Measurements from ENCODE around the gene HNRNPC. TPM values are rescaled to one million over a fixed set of nuclear protein-coding genes. Genes with fewer than 3 reads are reported as not detected.
A peak's percentile ranks its signal among the peaks of the same experiment; 100 is the strongest.

The HNRNPC gene
- total and polyA plus RNA-seq, 2 donors (not counting 1 experiment from before 2014, with no cell fraction given) = 543 to 885 TPM

DNA sequence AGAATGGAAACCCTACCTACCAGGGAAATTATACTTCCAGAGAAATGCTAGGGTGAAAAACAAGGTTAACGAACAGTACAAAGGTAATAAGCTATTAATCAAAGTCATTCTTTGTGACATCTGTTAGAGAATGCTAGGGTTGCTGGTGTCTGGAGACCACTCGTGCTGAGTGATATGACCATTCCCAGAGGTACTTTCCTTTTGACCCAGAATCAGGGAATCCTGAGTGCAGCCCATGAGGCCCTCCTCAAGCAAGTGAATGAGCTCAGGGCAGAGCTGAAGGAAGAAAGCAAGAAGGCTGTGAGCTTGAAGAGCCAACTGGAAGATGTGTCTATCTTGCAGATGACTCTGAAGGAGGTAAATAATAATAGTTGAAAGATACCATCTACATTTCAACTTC lies 42.4 kb upstream of the HNRNPC start:
- no peak for TF ChIP-seq EZH2 (IDR thresholded peaks at IDR 0.05; ENCODE audit: low read length, missing control alignments)
- TF ChIP-seq, protein P1, sequence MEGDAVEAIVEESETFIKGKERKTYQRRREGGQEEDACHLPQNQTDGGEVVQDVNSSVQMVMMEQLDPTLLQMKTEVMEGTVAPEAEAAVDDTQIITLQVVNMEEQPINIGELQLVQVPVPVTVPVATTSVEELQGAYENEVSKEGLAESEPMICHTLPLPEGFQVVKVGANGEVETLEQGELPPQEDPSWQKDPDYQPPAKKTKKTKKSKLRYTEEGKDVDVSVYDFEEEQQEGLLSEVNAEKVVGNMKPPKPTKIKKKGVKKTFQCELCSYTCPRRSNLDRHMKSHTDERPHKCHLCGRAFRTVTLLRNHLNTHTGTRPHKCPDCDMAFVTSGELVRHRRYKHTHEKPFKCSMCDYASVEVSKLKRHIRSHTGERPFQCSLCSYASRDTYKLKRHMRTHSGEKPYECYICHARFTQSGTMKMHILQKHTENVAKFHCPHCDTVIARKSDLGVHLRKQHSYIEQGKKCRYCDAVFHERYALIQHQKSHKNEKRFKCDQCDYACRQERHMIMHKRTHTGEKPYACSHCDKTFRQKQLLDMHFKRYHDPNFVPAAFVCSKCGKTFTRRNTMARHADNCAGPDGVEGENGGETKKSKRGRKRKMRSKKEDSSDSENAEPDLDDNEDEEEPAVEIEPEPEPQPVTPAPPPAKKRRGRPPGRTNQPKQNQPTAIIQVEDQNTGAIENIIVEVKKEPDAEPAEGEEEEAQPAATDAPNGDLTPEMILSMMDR (conservative IDR thresholded peaks at IDR 0.05 in 1 of 2, IDR thresholded peaks at IDR 0.05 in 1 of 2; ENCODE audit: low read depth in 1 of 2, low read length in 2 of 2) = no peak
- no peaks in the 10 kb centered on the region for H3K9me3 ChIP-seq (ENCODE audit: control insufficient read depth, insufficient read depth, low read depth, low read length)
- H4K20me1 ChIP-seq (ENCODE audit: control insufficient read depth, extremely low read depth, insufficient read depth, low read length) = no peaks in the 10 kb centered on the region
- peaks cover 13% of the 10 kb centered on the region for H3K27me3 ChIP-seq (ENCODE audit: control insufficient read depth, insufficient read depth, low read length)
- no peak overlapping the region for H3K4me2 ChIP-seq (ENCODE audit: extremely low read depth, insufficient read depth, low read length)
- DNase-seq (ENCODE audit: low read depth in 2 of 2) = no peak
- no peak overlapping the region for H2AFZ ChIP-seq (ENCODE audit: low read length)
- no peaks in the 10 kb centered on the region for H3K79me2 ChIP-seq (ENCODE audit: control insufficient read depth, insufficient read depth, low read length)
- no peak overlapping the region for H3K27ac ChIP-seq (ENCODE audit: insufficient read depth, low read length)
- H3K9ac ChIP-seq (ENCODE audit: insufficient read depth, low read length) = no peak overlapping the region
- no peak overlapping the region for H3K4me3 ChIP-seq (replicated peaks in 1 of 4; ENCODE audit: control extremely low read depth in 1 of 4, insufficient read depth in 1 of 4, low read depth in 3 of 4, low read length in 4 of 4)
- H3K36me3 ChIP-seq (ENCODE audit: control insufficient read depth, insufficient read depth, low read length) = no peaks in the 10 kb centered on the region
- H3K4me1 ChIP-seq (ENCODE audit: control insufficient read depth, extremely low read depth, insufficient read depth, low read length) = no peaks in the 10 kb centered on the region

DNA sequence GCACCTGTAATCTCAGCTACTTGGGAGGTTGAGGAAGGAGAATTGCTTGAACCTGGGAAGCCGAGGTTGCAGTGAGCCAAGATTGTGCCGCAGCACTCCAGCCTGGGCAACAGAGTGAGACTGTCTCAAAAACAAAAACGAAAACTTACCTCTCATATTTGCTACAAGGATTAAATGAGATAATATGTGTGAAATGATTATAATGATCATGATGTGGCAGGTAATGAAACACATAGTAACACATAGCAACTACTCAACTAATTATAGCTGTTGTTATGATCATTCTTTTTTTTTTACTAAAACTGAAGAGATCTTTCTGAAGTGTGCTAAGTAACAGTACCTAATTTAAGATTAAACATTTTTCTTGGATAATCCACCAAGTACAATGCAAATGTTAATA lies 40.7 kb upstream of the HNRNPC start:
- Histone ChIP-seq H3K27me3 (ENCODE audit: control insufficient read depth, insufficient read depth, low read length) (peaks cover 13% of the 10 kb centered on the region), H3K9me3 (ENCODE audit: control insufficient read depth, insufficient read depth, low read depth, low read length) (no peaks in the 10 kb centered on the region), H4K20me1 (ENCODE audit: control insufficient read depth, extremely low read depth, insufficient read depth, low read length) (no peaks in the 10 kb centered on the region), H2AFZ (ENCODE audit: low read length) (no peak overlapping the region), H3K4me1 (ENCODE audit: control insufficient read depth, extremely low read depth, insufficient read depth, low read length) (no peaks in the 10 kb centered on the region), H3K27ac (ENCODE audit: insufficient read depth, low read length) (no peak overlapping the region), H3K9ac (ENCODE audit: insufficient read depth, low read length) (no peak overlapping the region), H3K36me3 (ENCODE audit: control insufficient read depth, insufficient read depth, low read length) (no peaks in the 10 kb centered on the region), H3K4me3 (replicated peaks in 1 of 4; ENCODE audit: control extremely low read depth in 1 of 4, insufficient read depth in 1 of 4, low read depth in 3 of 4, low read length in 4 of 4) (no peak overlapping the region), H3K4me2 (ENCODE audit: extremely low read depth, insufficient read depth, low read length) (no peak overlapping the region), H3K79me2 (ENCODE audit: control insufficient read depth, insufficient read depth, low read length) (no peaks in the 10 kb centered on the region)
- no peak for DNase-seq (ENCODE audit: low read depth in 2 of 2)
- TF ChIP-seq, protein P1 (conservative IDR thresholded peaks at IDR 0.05 in 1 of 2, IDR thresholded peaks at IDR 0.05 in 1 of 2; ENCODE audit: low read depth in 1 of 2, low read length in 2 of 2) = no peak
- no peak for TF ChIP-seq EZH2 (IDR thresholded peaks at IDR 0.05; ENCODE audit: low read length, missing control alignments)

DNA sequence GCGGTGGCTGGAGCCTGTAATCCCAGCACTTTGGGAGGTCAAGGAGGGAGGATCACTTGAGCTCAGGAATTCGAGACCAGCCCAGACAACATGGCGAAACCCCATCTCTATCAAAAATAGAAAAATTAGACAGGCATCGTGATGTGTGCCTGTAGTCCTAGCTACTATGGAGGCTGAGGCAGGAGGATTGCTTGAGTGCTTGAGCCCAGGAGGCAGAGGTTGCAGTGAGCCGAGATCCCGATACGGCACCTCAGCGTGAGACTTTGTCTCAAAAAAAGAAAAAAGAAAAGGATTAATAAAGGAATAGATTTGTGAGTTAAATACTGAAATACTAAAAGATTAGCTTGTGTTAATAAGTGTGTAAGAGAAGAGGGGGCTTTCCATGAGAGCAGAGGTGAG lies 40.0 kb upstream of the HNRNPC start:
- Histone ChIP-seq H3K9me3 (ENCODE audit: control insufficient read depth, insufficient read depth, low read depth, low read length) (no peaks in the 10 kb centered on the region), H3K4me3 (replicated peaks in 1 of 4; ENCODE audit: control extremely low read depth in 1 of 4, insufficient read depth in 1 of 4, low read depth in 3 of 4, low read length in 4 of 4) (peak overlapping the region in 1 of 4 experiments; percentile 52), H3K27ac (ENCODE audit: insufficient read depth, low read length) (no peak overlapping the region), H3K4me2 (ENCODE audit: extremely low read depth, insufficient read depth, low read length) (no peak overlapping the region), H4K20me1 (ENCODE audit: control insufficient read depth, extremely low read depth, insufficient read depth, low read length) (no peaks in the 10 kb centered on the region), H2AFZ (ENCODE audit: low read length) (no peak overlapping the region), H3K79me2 (ENCODE audit: control insufficient read depth, insufficient read depth, low read length) (no peaks in the 10 kb centered on the region), H3K9ac (ENCODE audit: insufficient read depth, low read length) (no peak overlapping the region), H3K36me3 (ENCODE audit: control insufficient read depth, insufficient read depth, low read length) (no peaks in the 10 kb centered on the region), H3K27me3 (ENCODE audit: control insufficient read depth, insufficient read depth, low read length) (peaks cover 13% of the 10 kb centered on the region), H3K4me1 (ENCODE audit: control insufficient read depth, extremely low read depth, insufficient read depth, low read length) (no peaks in the 10 kb centered on the region)
- TF ChIP-seq EZH2 (IDR thresholded peaks at IDR 0.05; ENCODE audit: low read length, missing control alignments) = no peak
- TF ChIP-seq, protein P1 (conservative IDR thresholded peaks at IDR 0.05 in 1 of 2, IDR thresholded peaks at IDR 0.05 in 1 of 2; ENCODE audit: low read depth in 1 of 2, low read length in 2 of 2) = no peak
- DNase-seq (ENCODE audit: low read depth in 2 of 2) = no peak

Measured in fibroblast of lung (primary cell).